K562 (cell line): ENCODE data around the gene NDC1. TPM values are rescaled to one million over a fixed set of nuclear protein-coding genes. Genes with fewer than 3 reads are reported as not detected.

Experiments used
- ASH1L ChIP-seq: fragments of 450-650 bp; IDR thresholded peaks from 2 replicates; pipeline ENCODE4 v1.6.1; 2018; ENCODE audit warnings: borderline replicate concordance, mild to moderate bottlenecking, low read depth; ENCODE audit not compliant: partially characterized antibody
- ATF7 ChIP-seq: fragments of 450-650 bp; IDR thresholded peaks from 2 replicates; pipeline ENCODE4 v1.7.1; 2014; ENCODE audit warnings: mild to moderate bottlenecking, moderate library complexity
- COPS2 ChIP-seq: fragments of 450-650 bp; conservative IDR thresholded peaks from 2 replicates; pipeline ENCODE4 v1.6.1; 2016; ENCODE audit warnings: mild to moderate bottlenecking, moderate library complexity
- CREBBP ChIP-seq: IDR thresholded peaks from one replicate; pipeline ENCODE4 v1.6.1; 2012; ENCODE audit warnings: low read depth, mild to moderate bottlenecking, control low read depth, inconsistent platforms, low read length
- DNMT1 ChIP-seq: fragments of 450-650 bp; IDR thresholded peaks from 2 replicates; pipeline ENCODE4 v1.6.1; 2016; ENCODE audit warnings: antibody characterized with exemption, mild to moderate bottlenecking
- ELF1 ChIP-seq: fragments of 200-800 bp; sonication (Bioruptor generic); IDR thresholded peaks from 2 replicates; pipeline ENCODE4 v1.6.1; 2016; ENCODE audit warnings: missing genetic modification characterization, missing compliant biosample characterization
- FOXA1 ChIP-seq: fragments of 450-650 bp; IDR thresholded peaks from 2 replicates; pipeline ENCODE4 v1.6.1; 2016; ENCODE audit warnings: mild to moderate bottlenecking, borderline replicate concordance
- GATA2 ChIP-seq: sonication (generic); formaldehyde crosslinking; IDR thresholded peaks from 2 replicates; pipeline ENCODE4 v1.4.0; 2020; ENCODE audit warnings: mild to moderate bottlenecking, missing genetic modification reagents
- GTF2E2 ChIP-seq: fragments of 200-800 bp; sonication (Bioruptor generic); IDR thresholded peaks from 2 replicates; pipeline ENCODE4 v1.6.1; 2016; ENCODE audit warnings: missing genetic modification characterization, missing compliant biosample characterization
- HBP1 ChIP-seq: fragments of 450-650 bp; formaldehyde crosslinking; IDR thresholded peaks from 2 replicates; pipeline ENCODE4 v1.4.0; 2022; ENCODE audit warnings: missing genetic modification characterization
- ILF3 ChIP-seq: fragments of 450-650 bp; IDR thresholded peaks from 2 replicates; pipeline ENCODE4 v1.6.1; 2018; ENCODE audit warnings: antibody characterized with exemption, mild to moderate bottlenecking, moderate library complexity, borderline replicate concordance
- IRF2 ChIP-seq: sonication (generic); formaldehyde crosslinking; IDR thresholded peaks from 2 replicates; pipeline ENCODE4 v1.8.1; 2022; ENCODE audit warnings: mild to moderate bottlenecking, missing genetic modification reagents
- KAT7 ChIP-seq: sonication (generic); formaldehyde crosslinking; IDR thresholded peaks from 2 replicates; pipeline ENCODE4 v1.8.0; 2022; ENCODE audit warnings: missing genetic modification reagents, mild to moderate bottlenecking, borderline replicate concordance
- KLF10 ChIP-seq: fragments of 250-450 bp; sonication (Bioruptor Pico); IDR thresholded peaks from 2 replicates; pipeline ENCODE4 v1.6.1; 2021; ENCODE audit warnings: matching md5 sums
- MTA2 ChIP-seq: fragments of 450-650 bp; IDR thresholded peaks from 2 replicates; pipeline ENCODE4 v1.6.1; 2016; ENCODE audit warnings: low read depth
- PHTF2 ChIP-seq: fragments of 250-450 bp; sonication (Bioruptor Pico); IDR thresholded peaks from 2 replicates; pipeline ENCODE4 v1.5.0; 2021; ENCODE audit warnings: mild to moderate bottlenecking
- POLR2AphosphoS5 ChIP-seq: IDR thresholded peaks from 2 replicates; pipeline ENCODE4 v1.6.1; 2011; ENCODE audit warnings: mild to moderate bottlenecking, low read depth, low read length, moderate library complexity; ENCODE audit not compliant: control insufficient read depth, insufficient read depth
- PRMT5 ChIP-seq: sonication (generic); formaldehyde crosslinking; IDR thresholded peaks from 2 replicates; pipeline ENCODE4 v1.5.0; 2020; ENCODE audit warnings: missing genetic modification reagents
- STAG1 ChIP-seq: sonication (generic); formaldehyde crosslinking; IDR thresholded peaks from 2 replicates; pipeline ENCODE4 v1.5.0; 2020; ENCODE audit warnings: missing genetic modification reagents, borderline replicate concordance
- TRIM25 ChIP-seq: fragments of 450-650 bp; IDR thresholded peaks from 2 replicates; pipeline ENCODE4 v1.7.0; 2016; ENCODE audit warnings: borderline replicate concordance
- ZNF134 ChIP-seq: fragments of 250-450 bp; sonication (Bioruptor Pico); conservative IDR thresholded peaks from 2 replicates; pipeline ENCODE4 v1.4.0; 2020
- ZNF24 ChIP-seq: fragments of 450-650 bp; IDR thresholded peaks from 2 replicates; pipeline ENCODE4 v1.6.1; 2016
- ZNF431 ChIP-seq: sonication (generic); formaldehyde crosslinking; IDR thresholded peaks from 2 replicates; pipeline ENCODE4 v1.8.0; 2022; ENCODE audit warnings: mild to moderate bottlenecking, missing genetic modification reagents
- ZNF75A ChIP-seq: fragments of 450-650 bp; formaldehyde crosslinking; IDR thresholded peaks from 2 replicates; pipeline ENCODE4 v1.4.0; 2020; ENCODE audit warnings: mild to moderate bottlenecking
- ZNF79 ChIP-seq: fragments of 250-450 bp; sonication (Bioruptor Pico); IDR thresholded peaks from 2 replicates; pipeline ENCODE4 v1.4.0; 2020; ENCODE audit warnings: low read depth, mild to moderate bottlenecking, moderate library complexity
- polyA plus RNA-seq, 8 experiments: library from polyadenylated mRNA; depleted of rRNA in 4 of 8; stranded (reverse) in 5 of 8; unstranded in 3 of 8; fragments of >200 nt; fragmentation: Nextera tagmentation in 2 of 8; fragmentation: Illumina TruSeq in 1 of 8; extraction: Ambion mirVana in 2 of 8; extraction: Trizol in 1 of 8; gene quantifications; 2 replicates each; pipeline versions ENCODE4 v1.2.1 to v1.2.3, GENCODE V29; 2011 to 2014; ENCODE audit warnings: inconsistent platforms in 1 of 8, missing spikeins in 1 of 8
- total RNA-seq, 7 experiments: library from RNA; depleted of rRNA in 6 of 7; stranded (reverse); fragments of >200 nt in 6 of 7; fragmentation: Illumina TruSeq in 2 of 7; extraction: Trizol in 2 of 7; gene quantifications; 2 replicates each; pipeline versions ENCODE4 v1.2.1 to v1.2.3, GENCODE V29; 2011 to 2021; ENCODE audit warnings: low replicate concordance in 1 of 7

The NDC1 gene
- total and polyA plus RNA-seq, 9 of the 15 experiments (the other 6 are each of a cell fraction or from before 2014, with no cell fraction given) = 26.9 to 102 (median 64.5) TPM

- peak; percentile 47; the same call in 1 of the 2 replicates for TF ChIP-seq ZNF79 (CRISPR knock-in tag)
- peak; percentile 75; the same call in 1 of the 2 replicates for TF ChIP-seq ZNF134 (CRISPR knock-in tag)
- TF ChIP-seq CREBBP = no peak
- TF ChIP-seq IRF2 = no peak
- TF ChIP-seq GATA2 (CRISPR knock-in tag) = no peak
- TF ChIP-seq COPS2 = no peak
- peak; percentile 90 for TF ChIP-seq ATF7
- peak; percentile 88; the same call in 1 of the 2 replicates for TF ChIP-seq KAT7 (CRISPR knock-in tag)
- peak; percentile 95 for TF ChIP-seq HBP1 (CRISPR knock-in tag)
- peak; percentile 27; the same call in 1 of the 2 replicates for TF ChIP-seq ILF3
- no peak for TF ChIP-seq PHTF2 (CRISPR knock-in tag)
- peak; percentile 100 for TF ChIP-seq ELF1
- no peak for TF ChIP-seq GTF2E2 (tag)
- peak; percentile 85; the same call in 1 of the 2 replicates for TF ChIP-seq TRIM25
- TF ChIP-seq PRMT5 (CRISPR knock-in tag) = peak; percentile 79; the same call in 1 of the 2 replicates
- TF ChIP-seq MTA2 = no peak
- TF ChIP-seq DNMT1 = no peak
- peak; percentile 50 for TF ChIP-seq POLR2AphosphoS5
- no peak for TF ChIP-seq ZNF24
- TF ChIP-seq KLF10 = no peak
- TF ChIP-seq ZNF75A (CRISPR knock-in tag) = peak; percentile 72
- TF ChIP-seq STAG1 = no peak
- TF ChIP-seq ZNF431 (CRISPR knock-in tag) = peak; percentile 74
- peak; percentile 88 for TF ChIP-seq ASH1L
- no peak for TF ChIP-seq FOXA1
These were observed at the start of gene NDC1 (continued) for GRCh38 chr1:53837924-53838653.
